HG03280 (cell line): ENCODE measurements around the gene TSSK1B.
"Not testable (repeated sequence)": the region's sequence is repeated elsewhere in the genome, so short reads cannot be mapped to it uniquely, and the experiment has no call there.

Experiments used
- ATAC-seq: cut with Tn5 transposase; IDR thresholded peaks from one replicate; pipeline ENCODE4 v1.9.1; 2021; ENCODE audit warnings: mild to moderate bottlenecking, moderate library complexity; ENCODE audit not compliant: unreplicated experiment

TSSK1B gene

GRCh38 chr5:113434889-113435288 lies at the start of gene TSSK1B:
Gene TSSK1B (minus strand): TSS chr5:113434989. CDS start chr5:113434839, 150 bp downstream.
- no peak for ATAC-seq

DNA sequence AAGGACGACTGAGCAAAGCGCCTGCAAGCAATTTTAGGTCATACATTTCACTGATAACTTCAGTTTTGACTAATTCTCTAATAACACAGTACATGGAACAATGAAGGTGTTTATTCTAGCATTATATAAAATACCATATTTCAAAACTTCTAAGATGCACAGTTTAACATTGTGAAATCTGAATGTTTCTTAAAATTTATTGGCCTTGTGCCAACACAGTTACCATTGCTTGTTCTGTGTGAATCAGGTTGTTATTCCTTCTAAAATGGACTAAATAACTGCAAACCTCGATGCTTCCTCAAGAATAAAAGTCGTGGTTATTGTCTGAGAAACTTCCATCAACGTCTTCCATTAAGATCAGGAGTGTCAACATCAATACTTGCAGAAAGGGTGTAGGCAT lies 45.5 kb upstream of the TSSK1B start:
- no peak for ATAC-seq

DNA sequence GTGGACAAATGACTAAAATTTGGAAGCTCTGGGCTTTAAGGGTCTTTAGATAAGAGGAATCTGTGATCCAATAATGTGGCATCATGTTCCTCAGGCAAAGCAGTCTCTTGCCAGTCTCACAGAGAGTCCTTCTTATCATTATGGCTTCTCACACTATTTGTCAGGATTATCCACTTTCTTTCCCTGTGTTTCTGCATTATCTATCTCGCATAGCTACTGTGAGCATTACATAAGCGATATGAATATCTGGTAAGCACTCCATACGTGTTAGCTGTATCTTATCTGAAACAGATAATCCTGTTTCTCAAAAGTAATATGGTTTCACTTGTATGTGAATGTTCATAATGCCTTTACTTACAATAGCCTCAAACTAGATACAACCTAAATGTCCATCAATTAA lies 43.9 kb upstream of the TSSK1B start:
- no peak for ATAC-seq

- ATAC-seq: no peak
Measured at GRCh38 chr5:113474100-113474728, 39.4 kb upstream of the TSSK1B start.

- ATAC-seq: no peak
Measured at GRCh38 chr5:113463032-113463431, 28.2 kb upstream of the TSSK1B start.

DNA sequence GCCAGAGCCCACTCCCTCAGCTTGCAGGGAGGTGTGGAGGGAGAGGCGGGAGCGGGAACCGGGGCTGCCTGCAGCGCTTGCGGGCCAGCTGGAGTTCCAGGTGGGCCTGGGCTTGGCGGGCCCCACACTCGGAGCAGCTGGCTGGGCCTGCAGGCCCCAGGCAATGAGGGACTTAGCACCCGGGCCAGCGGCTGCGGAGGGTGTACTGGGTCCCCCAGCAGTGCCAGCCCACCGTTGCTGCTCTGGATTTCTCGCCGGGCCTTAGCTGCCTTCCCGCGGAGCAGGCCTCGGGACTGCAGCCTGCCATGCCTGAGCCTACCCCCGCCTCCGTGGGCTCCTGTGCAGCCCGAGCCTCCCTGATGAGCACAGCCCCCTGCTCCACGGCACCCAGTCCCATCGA lies 22.3 kb upstream of the TSSK1B start:
- not testable (repeated sequence) for ATAC-seq

GRCh38 chr5:113452941-113453340 lies 18.2 kb upstream of the TSSK1B start:
- no peak for ATAC-seq

GRCh38 chr5:113451797-113452196 lies 17.0 kb upstream of the TSSK1B start:
- no peak for ATAC-seq

GRCh38 chr5:113450929-113451328 lies 16.1 kb upstream of the TSSK1B start:
- no peak for ATAC-seq

DNA sequence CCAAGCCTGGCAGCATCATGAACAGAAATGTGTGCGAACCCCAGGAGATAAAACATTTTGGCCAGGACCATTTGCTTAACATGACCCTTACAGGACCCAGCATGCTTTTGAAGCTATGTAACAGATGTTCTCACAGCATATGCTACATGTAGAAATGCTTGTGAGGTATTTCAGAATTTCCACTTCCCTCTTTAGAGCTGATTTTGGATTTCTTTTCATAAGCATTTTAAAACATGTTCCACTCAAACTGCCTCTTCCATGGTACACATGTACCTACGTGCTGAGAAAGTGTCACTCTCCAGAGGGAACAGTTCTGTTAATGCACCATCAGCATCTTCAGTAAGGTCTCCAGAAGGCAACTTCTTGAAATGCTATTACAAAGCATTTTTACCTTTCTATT lies 15.7 kb upstream of the TSSK1B start:
- ATAC-seq: no peak

DNA sequence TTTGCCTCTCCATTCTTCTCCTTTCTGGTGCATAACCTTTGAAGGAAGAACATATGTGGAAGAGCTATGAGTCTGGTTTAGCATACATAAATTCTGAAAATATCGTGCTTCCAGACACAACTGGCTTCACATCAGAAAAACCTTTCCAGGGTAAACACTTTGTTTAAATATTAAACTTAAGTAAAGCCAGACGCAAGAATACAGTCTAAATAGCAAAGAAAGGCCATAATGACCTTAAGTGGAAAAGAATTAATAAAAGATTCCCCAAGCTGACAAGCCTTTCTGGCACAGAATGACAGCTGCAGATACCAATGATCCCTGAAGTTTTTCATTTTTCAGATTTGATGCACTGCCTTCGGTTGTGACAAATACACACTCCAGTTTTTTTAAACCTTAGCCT lies 13.5 kb upstream of the TSSK1B start:
- no peak for ATAC-seq

DNA sequence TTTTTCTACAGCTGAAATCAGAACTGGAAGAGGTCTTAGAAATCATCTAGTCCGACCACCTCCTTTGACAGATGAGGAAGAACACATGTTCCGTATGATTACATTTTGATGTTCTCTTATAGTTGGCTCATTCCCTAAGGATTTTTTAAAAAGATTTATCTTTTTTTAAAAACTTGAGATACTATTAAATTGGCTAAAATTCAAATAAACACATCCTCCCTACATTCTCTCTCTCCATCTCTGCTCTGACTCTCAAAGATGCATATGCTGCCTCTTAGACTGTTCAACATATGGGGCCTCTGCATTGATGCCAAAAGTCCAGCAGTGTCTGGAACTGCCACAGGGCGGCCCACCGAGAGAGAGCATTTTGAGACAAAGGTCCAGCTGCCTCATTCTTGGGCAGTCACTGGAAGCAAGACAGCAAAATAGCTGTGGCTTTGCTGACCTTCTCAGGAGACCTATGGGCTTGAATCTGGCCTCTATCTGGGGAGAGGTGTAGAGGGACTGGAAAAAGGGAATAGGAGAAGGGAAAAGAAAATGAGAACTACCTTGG lies 12.8 kb upstream of the TSSK1B start:
- ATAC-seq: no peak

GRCh38 chr5:113446358-113446927 lies 11.7 kb upstream of the TSSK1B start:
- ATAC-seq: no peak

GRCh38 chr5:113437111-113437510 lies 2.3 kb upstream of the TSSK1B start:
- no peak for ATAC-seq

- no peak for ATAC-seq
Measured at GRCh38 chr5:113435575-113435974, 786 bp upstream of the TSSK1B start.

DNA sequence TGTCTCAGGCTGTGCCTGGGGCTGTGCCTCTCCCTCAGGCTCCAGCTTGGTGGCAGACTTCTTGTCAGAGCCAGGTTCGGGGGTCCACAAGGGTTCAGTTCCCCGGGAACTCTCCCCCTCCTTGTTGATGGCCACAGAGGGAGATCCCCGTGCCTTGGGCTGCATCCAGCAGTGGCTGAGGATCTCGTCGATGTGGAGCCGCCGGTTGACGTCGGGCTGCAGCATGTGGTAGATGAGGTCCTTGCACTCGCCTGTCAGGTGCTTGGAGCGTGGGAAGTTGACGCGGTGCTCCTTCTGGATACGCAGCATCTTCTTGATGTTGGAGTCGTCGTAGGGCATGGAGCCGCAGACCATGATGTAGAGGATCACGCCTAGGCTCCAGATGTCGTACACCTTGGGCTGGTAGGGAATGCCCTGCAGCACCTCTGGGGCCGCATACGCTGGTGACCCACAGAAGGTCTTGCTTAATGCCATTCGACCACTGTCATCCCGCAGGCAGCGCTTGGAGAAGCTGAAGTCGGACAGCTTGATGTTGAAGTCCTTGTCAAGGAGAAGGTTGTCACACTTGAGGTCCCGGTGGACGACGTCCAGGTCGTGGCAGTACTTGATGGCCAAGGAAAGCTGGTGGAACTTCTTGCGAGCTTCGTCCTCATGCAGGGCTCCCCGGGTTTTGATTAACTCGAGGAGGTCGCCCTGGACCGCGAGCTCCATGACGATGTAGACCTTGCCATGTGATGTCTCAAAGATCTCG lies 752 bp downstream of the TSSK1B start:
- no peak for ATAC-seq

DNA sequence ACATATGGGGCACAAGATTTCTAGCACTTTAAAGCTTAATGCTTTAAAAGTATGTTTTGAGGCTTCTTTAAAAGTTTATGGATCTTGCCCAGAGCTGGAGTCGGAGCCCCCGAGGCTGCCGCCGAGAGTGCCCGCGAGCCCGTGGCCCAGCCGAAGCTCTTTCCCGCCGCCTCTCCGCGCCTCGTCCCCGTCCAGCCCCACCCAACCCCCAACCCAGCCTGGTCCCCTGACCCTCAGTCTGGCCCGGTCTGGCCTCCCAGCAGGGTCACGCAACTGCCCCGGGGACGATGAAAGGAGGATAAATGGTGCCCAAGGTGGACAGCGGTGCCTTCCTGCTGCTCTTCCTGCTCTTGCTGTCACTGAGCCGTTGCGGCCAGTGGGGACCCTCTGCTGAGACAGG lies 1.7 kb downstream of the TSSK1B start:
- ATAC-seq: no peak

DNA sequence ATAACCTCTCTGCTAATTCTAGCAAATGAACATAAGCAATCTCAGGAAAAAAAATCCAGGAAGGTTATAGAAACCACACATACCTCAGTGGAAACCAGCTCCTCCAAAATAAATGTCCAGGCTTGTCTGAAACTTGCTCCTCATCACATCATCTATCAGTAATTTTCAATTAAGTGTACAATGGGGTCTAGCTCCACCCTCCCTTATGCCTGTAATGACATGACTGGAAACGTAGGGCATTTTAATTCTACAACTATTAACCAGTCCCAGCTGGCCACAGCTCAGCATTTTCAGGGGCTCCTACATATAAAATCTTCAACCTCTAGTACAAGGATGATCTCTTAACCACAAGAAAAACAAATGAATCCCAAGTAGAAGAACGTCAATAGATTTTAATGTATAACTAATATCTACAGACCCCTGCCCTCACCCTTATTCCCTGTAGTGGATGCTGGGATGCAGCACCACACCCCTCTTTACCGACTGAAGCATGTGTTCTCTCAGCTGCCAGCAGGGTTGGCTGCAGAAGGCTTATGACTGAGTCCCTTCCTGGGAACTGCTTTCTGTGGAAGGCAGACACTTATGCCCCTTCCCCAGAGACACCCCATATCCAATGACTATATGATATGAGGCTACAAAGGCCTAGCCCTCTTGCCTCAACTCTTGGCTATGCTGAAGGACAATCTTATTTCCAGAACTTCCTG lies 6.8 kb downstream of the TSSK1B start:
- no peak for ATAC-seq

- ATAC-seq: no peak
Measured at GRCh38 chr5:113425909-113426308, 8.9 kb downstream of the TSSK1B start.

GRCh38 chr5:113421693-113422092 lies 13.1 kb downstream of the TSSK1B start:
- no peak for ATAC-seq

- ATAC-seq: no peak
Measured at GRCh38 chr5:113405530-113405929, 29.3 kb downstream of the TSSK1B start.
